Measurements from ENCODE around the gene ADAMTS2. TPM values are rescaled to one million over a fixed set of nuclear protein-coding genes. Genes with fewer than 3 reads are reported as not detected.

ADAMTS2 gene
- total RNA-seq, 3 donors from 2014 or later (not counting 1 experiment from before 2014, with no cell fraction given) = 0.28 TPM; not detected in 2

- no peak overlapping the region for H3K27ac ChIP-seq (ENCODE audit: low read length)
- no peak overlapping the region for H3K4me3 ChIP-seq (ENCODE audit: low read length)
- Mint-ChIP-seq H3K36me3 (no peaks in the 10 kb centered on the region), H3K9me3 (peaks cover 2 to 3% of the 10 kb centered on the region in 2 donors), H3K4me3 (no peak overlapping the region), H3K27me3 (ENCODE audit: low read depth in 2 of 2) (no peaks in the 10 kb centered on the region), H3K27ac (no peak overlapping the region), H3K4me1 (no peaks in the 10 kb centered on the region)
- TF ChIP-seq CTCF (IDR thresholded peaks at IDR 0.05) = no peak
- intact Hi-C loops (cut with micrococcal nuclease) = no loop called here
- no peak for ATAC-seq
- H3K4me1 ChIP-seq (ENCODE audit: control insufficient read depth, insufficient read depth, low read length) = no peaks in the 10 kb centered on the region
- WGBS (ENCODE audit: insufficient coverage) = 96% methylated on average over 19 of the region's 19 CpGs
- H3K27me3 ChIP-seq (ENCODE audit: control insufficient read depth, insufficient read depth, low read length) = no peaks in the 10 kb centered on the region
- H3K36me3 ChIP-seq (ENCODE audit: control insufficient read depth, insufficient read depth, low read length) = no peaks in the 10 kb centered on the region
- H3K9me3 ChIP-seq (ENCODE audit: control insufficient read depth, insufficient read depth, low read length) = peaks cover 16% of the 10 kb centered on the region
- no peak for DNase-seq
Observed at GRCh38 chr5:179123491-179124272, 221.6 kb downstream of the ADAMTS2 start.

- no peak overlapping the region for H3K4me3 ChIP-seq (ENCODE audit: low read length)
- TF ChIP-seq CTCF (IDR thresholded peaks at IDR 0.05) = no peak
- Mint-ChIP-seq H3K27me3 (ENCODE audit: low read depth in 2 of 2) (no peaks in the 10 kb centered on the region), H3K27ac (no peak overlapping the region), H3K9me3 (peaks cover 2 to 3% of the 10 kb centered on the region in 2 donors), H3K4me3 (no peak overlapping the region), H3K4me1 (no peaks in the 10 kb centered on the region), H3K36me3 (no peaks in the 10 kb centered on the region)
- ATAC-seq (no peak), DNase-seq (no peak)
- intact Hi-C loops (cut with micrococcal nuclease) = no loop called here
- H3K4me1 ChIP-seq (ENCODE audit: control insufficient read depth, insufficient read depth, low read length) = no peaks in the 10 kb centered on the region
- 68% methylated on average over 2 of the region's 2 CpGs for WGBS (ENCODE audit: insufficient coverage)
- no peaks in the 10 kb centered on the region for H3K36me3 ChIP-seq (ENCODE audit: control insufficient read depth, insufficient read depth, low read length)
- H3K9me3 ChIP-seq (ENCODE audit: control insufficient read depth, insufficient read depth, low read length) = peaks cover 16% of the 10 kb centered on the region
- H3K27me3 ChIP-seq (ENCODE audit: control insufficient read depth, insufficient read depth, low read length) = no peaks in the 10 kb centered on the region
- no peak overlapping the region for H3K27ac ChIP-seq (ENCODE audit: low read length)
Observed at GRCh38 chr5:179123109-179123426, 222.2 kb downstream of the ADAMTS2 start.

GRCh38 chr5:179122411-179123108, 222.7 kb downstream of the ADAMTS2 start:
- Histone ChIP-seq H3K4me3 (ENCODE audit: low read length) (no peak overlapping the region), H3K36me3 (ENCODE audit: control insufficient read depth, insufficient read depth, low read length) (no peaks in the 10 kb centered on the region), H3K4me1 (ENCODE audit: control insufficient read depth, insufficient read depth, low read length) (no peaks in the 10 kb centered on the region), H3K9me3 (ENCODE audit: control insufficient read depth, insufficient read depth, low read length) (peaks cover 16% of the 10 kb centered on the region), H3K27ac (ENCODE audit: low read length) (no peak overlapping the region), H3K27me3 (ENCODE audit: control insufficient read depth, insufficient read depth, low read length) (no peaks in the 10 kb centered on the region)
- H3K36me3 Mint-ChIP-seq = no peaks in the 10 kb centered on the region
- no peaks in the 10 kb centered on the region for H3K27me3 Mint-ChIP-seq (ENCODE audit: low read depth in 2 of 2)
- WGBS (ENCODE audit: insufficient coverage) = 93% methylated on average over 19 of the region's 19 CpGs
- no peak overlapping the region for H3K27ac Mint-ChIP-seq
- no peak overlapping the region for H3K4me3 Mint-ChIP-seq
- no peak for TF ChIP-seq CTCF (IDR thresholded peaks at IDR 0.05)
- intact Hi-C loops (cut with micrococcal nuclease) = no loop called here
- no peak for ATAC-seq
- DNase-seq = no peak
- H3K9me3 Mint-ChIP-seq = peaks cover 2 to 3% of the 10 kb centered on the region in 2 donors
- no peaks in the 10 kb centered on the region for H3K4me1 Mint-ChIP-seq

Measured in natural killer cell (primary cell).